Astrocyte of the spinal cord (primary cell): ENCODE data around the gene ZP1.
"Not testable (repeated sequence)": the region's sequence is repeated elsewhere in the genome, so short reads cannot be mapped to it uniquely, and the experiment has no call there.

Experiments
- DNase-seq: peaks from one replicate; pipeline ENCODE4 v3.0.0; 2011; ENCODE audit warnings: low read depth, low spot score
- H3K4me3 ChIP-seq: 2 replicates; pipeline ENCODE4 v1.5.1; 2011; ENCODE audit warnings: low read depth, mild to moderate bottlenecking, low read length, moderate library complexity
- in situ Hi-C: cut with HindIII; loops from 2 replicates; pipeline ENCODE4 v1.10.0; 2017; ENCODE audit warnings: low sequenced_read_pairs
- TF ChIP-seq, protein P1 (sequence below): IDR thresholded peaks from 2 replicates; pipeline ENCODE4 v1.5.1; 2012; ENCODE audit warnings: low read depth, mild to moderate bottlenecking, low read length, inconsistent platforms

ZP1 gene

DNA sequence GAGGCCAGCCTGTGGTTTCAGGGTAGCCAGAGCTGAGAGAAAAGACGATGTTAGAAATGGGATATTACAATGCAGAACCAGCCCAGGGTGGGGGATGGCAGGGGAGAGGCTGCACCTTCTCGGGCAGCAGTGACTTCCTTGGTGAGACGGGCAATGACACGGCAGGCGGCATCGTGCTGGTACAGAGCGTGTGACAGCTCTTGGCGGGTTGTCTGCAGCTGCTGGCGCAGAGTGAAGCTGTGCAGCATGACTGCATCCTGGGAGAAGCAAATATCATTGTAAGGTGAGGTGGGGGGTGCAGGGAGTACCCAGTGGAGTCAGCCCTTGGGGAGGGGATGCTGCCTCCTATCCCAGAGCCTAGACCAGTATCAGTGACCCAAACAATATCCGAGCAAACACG lies 35.3 kb downstream of the ZP1 start:
- DNase-seq, result no peak
- TF ChIP-seq, protein P1, sequence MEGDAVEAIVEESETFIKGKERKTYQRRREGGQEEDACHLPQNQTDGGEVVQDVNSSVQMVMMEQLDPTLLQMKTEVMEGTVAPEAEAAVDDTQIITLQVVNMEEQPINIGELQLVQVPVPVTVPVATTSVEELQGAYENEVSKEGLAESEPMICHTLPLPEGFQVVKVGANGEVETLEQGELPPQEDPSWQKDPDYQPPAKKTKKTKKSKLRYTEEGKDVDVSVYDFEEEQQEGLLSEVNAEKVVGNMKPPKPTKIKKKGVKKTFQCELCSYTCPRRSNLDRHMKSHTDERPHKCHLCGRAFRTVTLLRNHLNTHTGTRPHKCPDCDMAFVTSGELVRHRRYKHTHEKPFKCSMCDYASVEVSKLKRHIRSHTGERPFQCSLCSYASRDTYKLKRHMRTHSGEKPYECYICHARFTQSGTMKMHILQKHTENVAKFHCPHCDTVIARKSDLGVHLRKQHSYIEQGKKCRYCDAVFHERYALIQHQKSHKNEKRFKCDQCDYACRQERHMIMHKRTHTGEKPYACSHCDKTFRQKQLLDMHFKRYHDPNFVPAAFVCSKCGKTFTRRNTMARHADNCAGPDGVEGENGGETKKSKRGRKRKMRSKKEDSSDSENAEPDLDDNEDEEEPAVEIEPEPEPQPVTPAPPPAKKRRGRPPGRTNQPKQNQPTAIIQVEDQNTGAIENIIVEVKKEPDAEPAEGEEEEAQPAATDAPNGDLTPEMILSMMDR, result no peak
- H3K4me3 ChIP-seq, result no peak overlapping the region
- in situ Hi-C loops, result no loop called here

DNA sequence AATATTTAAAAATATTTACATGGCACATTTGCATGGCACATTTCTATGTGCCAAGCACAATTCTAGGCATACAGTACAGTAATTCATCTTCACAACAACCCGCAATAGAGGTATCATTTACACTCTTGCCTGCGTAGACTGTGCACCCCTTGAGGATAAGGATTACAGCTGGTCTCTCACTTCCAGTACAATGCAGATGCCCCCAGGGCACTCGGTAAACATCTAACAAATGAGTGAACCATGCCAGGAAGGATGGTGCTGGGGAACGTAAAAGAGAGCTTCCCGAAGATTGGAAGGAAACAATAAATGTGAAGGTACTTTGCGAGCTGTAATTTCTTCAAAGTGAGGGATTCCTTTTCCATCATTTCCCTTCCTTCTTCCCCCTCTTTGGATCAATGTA lies 37.7 kb downstream of the ZP1 start:
- in situ Hi-C loops, result no loop called here
- TF ChIP-seq, protein P1, result no peak
- H3K4me3 ChIP-seq, result peak overlapping the region; percentile 72
- DNase-seq, result no peak

DNA sequence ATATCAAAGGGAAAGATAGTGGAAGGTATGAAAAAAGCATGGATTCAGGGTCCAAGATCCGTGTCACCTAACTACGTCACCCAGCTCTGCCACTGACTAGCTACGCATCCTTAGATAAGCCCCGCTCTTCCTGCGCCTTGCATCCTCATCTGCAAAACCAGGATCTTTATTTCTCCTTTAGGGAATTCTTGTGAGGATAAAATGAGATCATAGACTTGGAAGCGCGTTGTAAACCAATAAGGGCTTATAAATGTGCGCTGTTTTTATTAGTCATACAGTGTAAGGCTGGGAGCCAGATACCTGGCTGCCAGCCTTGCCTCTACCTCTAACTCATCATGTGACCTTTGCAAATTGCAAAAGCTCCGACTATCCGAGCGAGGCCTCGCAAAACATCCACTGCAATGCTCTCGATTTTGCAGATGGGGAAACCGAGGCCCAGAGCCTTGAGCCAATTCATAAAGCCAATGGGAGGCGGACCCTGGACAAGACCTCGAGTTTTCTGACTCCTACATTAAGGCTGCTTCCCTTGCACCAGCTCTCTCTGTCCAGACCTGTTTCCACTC lies 38.3 kb downstream of the ZP1 start:
- peak; percentile 52 for DNase-seq
- H3K4me3 ChIP-seq, result peak overlapping the region; percentile 72
- in situ Hi-C loops, result no loop called here
- TF ChIP-seq, protein P1, result no peak

DNA sequence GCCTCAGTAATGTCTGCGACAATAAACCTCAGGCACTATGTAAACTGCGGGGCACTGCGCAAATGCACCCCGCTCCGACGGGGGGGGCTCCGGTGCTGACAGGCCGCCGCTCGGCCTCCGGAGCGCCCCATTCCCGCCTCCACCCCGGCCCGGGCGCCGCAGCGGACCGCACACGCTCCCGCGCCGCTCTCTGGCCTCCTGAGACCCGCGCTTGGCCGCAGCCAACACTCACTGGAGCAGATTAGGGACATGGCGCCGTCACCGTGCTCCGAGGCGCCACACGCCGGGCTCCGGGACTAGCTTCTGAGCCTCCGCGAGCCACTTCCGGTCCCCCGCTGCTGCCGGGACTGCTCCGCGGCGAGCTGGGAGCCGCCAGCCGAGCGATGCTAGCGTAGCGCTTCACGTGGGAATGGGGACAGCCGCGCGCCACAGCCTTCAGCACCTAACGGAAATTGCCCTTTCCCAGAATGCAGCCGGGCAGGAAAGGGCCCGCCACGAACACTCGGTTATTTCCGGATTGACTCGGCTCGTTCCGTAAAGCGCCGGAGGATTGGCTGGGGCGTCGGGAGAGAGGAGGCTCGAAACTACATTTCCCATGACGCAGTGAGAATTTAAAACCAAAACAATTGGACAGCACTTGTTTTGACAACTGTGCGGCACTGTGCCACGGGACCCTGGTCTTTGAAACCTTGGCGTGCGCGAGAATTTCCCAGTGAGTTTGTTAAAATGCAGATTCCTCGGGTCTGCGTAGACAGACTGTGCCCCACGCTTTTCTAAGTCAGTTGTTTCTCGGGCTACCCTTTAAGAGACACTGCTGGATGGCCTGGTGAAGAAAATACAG lies 39.0 kb downstream of the ZP1 start, which contains the start of gene PRPF19:
Gene PRPF19 (minus strand): TSS at position 454 of the 841 bp plus-strand sequence. CDS start 203 bp downstream, at position 251.
- in situ Hi-C loops, result no loop called here
- peak within 1 kb of the TSS; percentile 72 for H3K4me3 ChIP-seq
- DNase-seq, result peak; percentile 97
- TF ChIP-seq, protein P1, result no peak

DNA sequence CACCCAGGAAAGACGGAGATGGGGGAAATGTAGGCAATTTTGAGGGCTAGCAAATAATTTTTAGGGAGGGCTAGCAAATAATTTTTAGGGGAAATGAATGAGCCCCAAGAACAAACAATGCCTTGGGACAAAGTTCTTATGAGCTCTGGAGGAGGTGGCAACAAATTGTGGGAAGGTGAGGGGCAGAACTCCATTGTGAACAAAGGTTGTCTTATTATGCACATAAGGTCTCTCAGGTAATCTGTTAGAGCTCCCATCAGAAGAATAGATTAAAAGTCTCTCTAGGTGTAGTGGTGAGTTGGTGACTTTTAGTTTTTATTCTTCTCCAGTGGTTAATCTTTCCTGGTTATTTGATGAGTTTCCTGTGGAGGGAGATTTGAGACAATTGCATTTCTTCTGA lies 41.5 kb downstream of the ZP1 start:
- no peak overlapping the region for H3K4me3 ChIP-seq
- DNase-seq, result no peak
- in situ Hi-C loops, result no loop called here
- TF ChIP-seq, protein P1, result no peak

DNA sequence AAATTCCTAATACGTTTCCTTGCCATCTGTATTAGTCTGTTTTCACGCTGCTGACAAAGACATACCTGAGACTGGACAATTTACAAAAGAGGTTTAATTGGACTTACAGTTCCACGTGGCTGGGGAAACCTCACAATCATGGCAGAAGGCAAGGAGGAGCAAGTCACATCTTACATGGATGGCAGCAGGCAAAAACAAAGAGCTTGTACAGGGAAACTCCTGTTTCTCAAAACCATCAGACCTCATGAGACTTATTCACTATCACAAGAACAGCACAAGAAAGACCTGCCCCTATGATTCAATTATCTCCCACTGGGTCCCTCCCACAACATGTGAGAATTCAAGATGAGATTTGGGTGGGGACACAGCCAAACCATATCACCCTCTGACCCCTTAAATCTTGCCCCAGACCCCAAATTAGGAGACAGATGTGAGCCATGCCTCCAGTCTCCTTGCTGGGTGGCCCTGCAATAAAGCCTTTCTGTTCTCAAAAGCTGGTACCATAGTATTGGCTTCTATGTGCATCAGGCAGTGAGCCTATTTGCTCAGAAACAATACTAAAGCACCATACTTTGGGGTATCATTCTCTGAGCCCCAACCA lies 42.4 kb downstream of the ZP1 start:
- DNase-seq, H3K4me3 ChIP-seq, in situ Hi-C loops: not testable (repeated sequence)

DNA sequence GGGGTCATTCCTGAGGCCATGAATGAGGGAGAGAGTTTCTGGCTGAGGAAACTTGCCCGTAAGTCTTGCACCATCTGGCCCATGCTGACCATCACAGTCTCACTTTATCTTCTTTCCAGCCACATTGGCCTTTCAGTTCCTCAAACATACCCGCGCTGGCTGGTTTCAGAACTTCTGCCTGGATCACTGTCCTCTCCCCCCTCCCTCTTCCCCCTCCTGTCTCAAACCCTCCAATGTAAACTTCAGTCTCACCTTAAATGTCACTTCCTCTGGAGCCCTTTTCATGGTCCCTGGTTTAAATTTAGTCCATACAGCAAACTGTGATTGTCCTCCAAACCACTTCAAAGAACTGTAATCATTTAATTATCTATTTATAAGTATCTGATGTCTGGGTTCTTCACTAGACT lies 42.9 kb downstream of the ZP1 start:
- no peak overlapping the region for H3K4me3 ChIP-seq
- DNase-seq, result no peak
- TF ChIP-seq, protein P1, result no peak
- in situ Hi-C loops, result no loop called here
